ENCODE measurements around the gene NLRP12. TPM values are rescaled to one million over a fixed set of nuclear protein-coding genes. Genes with fewer than 3 reads are reported as not detected.
"Not testable (repeated sequence)": the region's sequence is repeated elsewhere in the genome, so short reads cannot be mapped to it uniquely, and the experiment has no call there.

The NLRP12 gene
- total RNA-seq: 1 to 10 TPM in 3 of 4 donors, under 1 TPM in 1; 0.46 to 9.6 (median 1.6) TPM

DNA sequence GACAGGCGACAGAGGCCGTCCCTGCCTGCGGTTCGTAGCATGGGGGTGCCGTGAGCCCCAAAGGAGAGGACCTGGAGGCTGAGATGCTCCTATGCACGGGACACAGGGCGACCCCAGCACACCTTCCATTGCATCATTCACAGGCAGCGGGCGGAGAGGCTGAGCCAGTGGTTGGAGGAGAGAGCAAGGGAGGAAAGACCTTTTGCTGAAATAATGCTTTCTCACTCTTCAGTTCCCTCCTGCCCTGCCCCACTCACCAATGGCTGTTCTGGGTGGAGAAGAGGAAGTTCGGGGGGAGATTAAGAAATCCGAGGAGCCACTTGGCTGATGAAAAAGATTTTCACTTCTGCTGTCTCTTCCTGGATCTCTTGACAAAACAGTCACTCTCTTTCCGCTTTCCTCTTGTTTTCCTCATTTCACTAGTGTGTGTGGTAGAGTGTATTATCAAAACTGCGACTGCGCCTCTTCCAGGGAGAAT, at the start of gene NLRP12:
Gene NLRP12 (minus strand): TSS at position 181 of the 478 bp plus-strand sequence. CDS start 140 bp downstream, at position 41.
- peak; percentile 48 for ATAC-seq (ENCODE audit: low FRiP score)
- DNase-seq (ENCODE audit: low spot score): no peak
- TF ChIP-seq CTCF (IDR thresholded peaks at IDR 0.05): no peak

DNA sequence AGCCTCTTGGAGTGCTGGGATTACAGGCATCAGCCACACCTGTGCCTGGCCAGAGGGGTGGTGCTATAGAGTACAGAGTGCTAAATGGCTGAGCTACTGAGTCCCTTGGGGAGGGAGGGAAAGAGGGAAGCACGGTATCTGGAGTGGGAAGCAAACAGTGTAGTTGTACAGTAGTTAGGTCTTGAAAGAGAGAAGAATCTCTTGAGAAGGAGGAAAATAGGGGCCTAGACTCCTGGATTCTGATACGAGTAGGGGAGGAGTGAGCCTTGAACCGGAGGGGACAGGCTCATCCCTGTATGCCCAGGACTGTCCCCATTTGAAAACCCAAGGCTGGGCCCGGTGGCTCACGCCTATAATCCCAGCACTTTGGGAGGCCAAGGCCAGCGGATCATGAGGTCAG, 48.6 kb upstream of the NLRP12 start:
- no peak for ATAC-seq (ENCODE audit: low FRiP score)
- no peak for TF ChIP-seq CTCF (IDR thresholded peaks at IDR 0.05)

GRCh38 chr19:53871454-53871853, 47.3 kb upstream of the NLRP12 start:
- ATAC-seq (ENCODE audit: low FRiP score) (no peak), DNase-seq (ENCODE audit: low spot score) (no peak)
- no peak for TF ChIP-seq CTCF (IDR thresholded peaks at IDR 0.05)

More for the DNA sequence above, 48.6 kb upstream of the NLRP12 start:
- DNase-seq (ENCODE audit: low spot score): no peak

DNA sequence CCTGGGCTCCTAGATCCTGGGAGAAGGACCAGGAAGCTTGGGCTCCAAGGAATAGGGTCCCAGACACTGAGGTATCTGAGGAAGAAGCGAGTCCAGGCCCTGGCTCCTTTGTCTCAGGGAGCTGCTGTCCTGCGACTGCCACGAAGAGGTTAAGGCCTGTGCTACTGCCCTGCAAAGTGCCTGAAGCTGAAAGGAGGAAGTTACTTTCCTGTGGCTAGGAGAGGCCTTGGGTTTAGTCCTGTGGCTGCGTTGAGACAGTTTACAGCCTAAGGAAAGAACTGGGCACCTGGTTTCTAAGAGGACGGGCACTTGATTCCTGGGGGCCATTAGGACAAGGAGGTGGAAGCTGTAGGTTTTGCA, 46.4 kb upstream of the NLRP12 start:
- no peak for DNase-seq (ENCODE audit: low spot score)
- no peak for ATAC-seq (ENCODE audit: low FRiP score)
- no peak for TF ChIP-seq CTCF (IDR thresholded peaks at IDR 0.05)

DNA sequence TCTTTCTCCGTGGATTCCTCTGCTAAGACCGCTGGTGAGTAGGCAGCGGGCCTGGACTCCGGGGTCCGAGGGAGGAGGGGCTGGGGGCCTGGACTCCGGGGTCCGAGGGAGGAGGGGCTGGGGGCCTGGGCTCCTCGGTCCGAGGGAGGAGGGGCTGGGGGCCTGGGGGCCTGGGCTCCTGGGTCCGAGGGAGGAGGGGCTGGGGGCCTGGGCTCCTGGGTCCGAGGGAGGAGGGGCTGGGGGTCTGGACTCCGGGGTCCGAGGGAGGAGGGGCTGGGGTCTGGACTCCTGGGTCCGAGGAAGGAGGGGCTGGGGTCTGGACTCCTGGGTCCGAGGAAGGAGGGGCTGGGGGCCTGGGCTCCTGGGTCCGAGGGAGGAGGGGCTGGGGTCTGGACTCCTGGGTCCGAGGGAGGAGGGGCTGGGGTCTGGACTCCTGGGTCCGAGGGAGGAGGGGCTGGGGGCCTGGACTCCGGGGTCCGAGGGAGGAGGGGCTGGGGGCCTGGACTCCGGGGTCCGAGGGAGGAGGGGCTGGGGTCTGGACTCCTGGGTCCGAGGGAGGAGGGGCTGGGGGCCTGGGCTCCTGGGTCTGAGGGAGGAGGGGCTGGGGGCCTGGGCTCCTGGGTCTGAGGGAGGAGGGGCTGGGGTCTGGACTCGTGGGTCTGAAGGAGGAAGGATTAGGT, 45.8 kb upstream of the NLRP12 start:
- ATAC-seq (ENCODE audit: low FRiP score); DNase-seq (ENCODE audit: low spot score): not testable (repeated sequence)

- peak; percentile 78 for ATAC-seq (ENCODE audit: low FRiP score)
- no peak for TF ChIP-seq CTCF (IDR thresholded peaks at IDR 0.05)
- peak; percentile 74 for DNase-seq (ENCODE audit: low spot score)
These were observed 45.0 kb upstream of the NLRP12 start for GRCh38 chr19:53868892-53869804.

GRCh38 chr19:53868091-53868891, 44.2 kb upstream of the NLRP12 start:
- DNase-seq (ENCODE audit: low spot score): no peak
- peak; percentile 13 for ATAC-seq (ENCODE audit: low FRiP score)

More at GRCh38 chr19:53868091-53868891, 44.2 kb upstream of the NLRP12 start:
- TF ChIP-seq CTCF (IDR thresholded peaks at IDR 0.05): no peak
